ENCODE measurements around the gene RHBDD3. TPM values are rescaled to one million over a fixed set of nuclear protein-coding genes. Genes with fewer than 3 reads are reported as not detected.

RHBDD3 gene
- total and polyA plus RNA-seq, 8 donors, result 24.1 to 41.8 (median 31.8) TPM

- Histone ChIP-seq H3K4me3 (no peak overlapping the region), H3K4me1 (peaks cover 8 to 13% of the 10 kb centered on the region in 2 donors), H3K9me3 (no peaks in the 10 kb centered on the region), H3K27ac (no peak overlapping the region), H3K36me3 (peaks cover 20 to 62% of the 10 kb centered on the region in 2 donors), H3K27me3 (peaks cover 0 to 12% of the 10 kb centered on the region in 2 donors)
- DNase-seq (no peak), ATAC-seq (no peak)
- TF ChIP-seq, protein P1, sequence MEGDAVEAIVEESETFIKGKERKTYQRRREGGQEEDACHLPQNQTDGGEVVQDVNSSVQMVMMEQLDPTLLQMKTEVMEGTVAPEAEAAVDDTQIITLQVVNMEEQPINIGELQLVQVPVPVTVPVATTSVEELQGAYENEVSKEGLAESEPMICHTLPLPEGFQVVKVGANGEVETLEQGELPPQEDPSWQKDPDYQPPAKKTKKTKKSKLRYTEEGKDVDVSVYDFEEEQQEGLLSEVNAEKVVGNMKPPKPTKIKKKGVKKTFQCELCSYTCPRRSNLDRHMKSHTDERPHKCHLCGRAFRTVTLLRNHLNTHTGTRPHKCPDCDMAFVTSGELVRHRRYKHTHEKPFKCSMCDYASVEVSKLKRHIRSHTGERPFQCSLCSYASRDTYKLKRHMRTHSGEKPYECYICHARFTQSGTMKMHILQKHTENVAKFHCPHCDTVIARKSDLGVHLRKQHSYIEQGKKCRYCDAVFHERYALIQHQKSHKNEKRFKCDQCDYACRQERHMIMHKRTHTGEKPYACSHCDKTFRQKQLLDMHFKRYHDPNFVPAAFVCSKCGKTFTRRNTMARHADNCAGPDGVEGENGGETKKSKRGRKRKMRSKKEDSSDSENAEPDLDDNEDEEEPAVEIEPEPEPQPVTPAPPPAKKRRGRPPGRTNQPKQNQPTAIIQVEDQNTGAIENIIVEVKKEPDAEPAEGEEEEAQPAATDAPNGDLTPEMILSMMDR (IDR thresholded peaks at IDR 0.05), result no peak
- intact Hi-C loops (cut with DNase I), result no loop called here
These were observed 33.2 kb upstream of the RHBDD3 start for GRCh38 chr22:29300807-29301601.

DNA sequence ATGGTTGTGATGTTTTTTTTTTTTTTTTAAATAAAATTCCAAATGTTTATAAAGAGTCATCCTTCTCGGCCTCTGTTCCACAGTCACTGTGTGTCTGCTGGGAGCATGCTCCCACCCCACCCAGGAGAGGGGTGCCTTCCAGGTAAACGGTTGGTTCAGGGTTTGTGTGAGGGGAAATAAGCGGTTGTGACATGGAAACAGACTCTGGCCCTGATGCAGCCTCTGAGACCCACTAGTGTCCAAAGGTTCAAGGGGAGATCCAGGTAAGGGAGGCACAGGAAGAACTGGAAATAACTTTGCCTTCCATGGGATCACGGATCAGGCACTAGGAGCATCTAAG lies 32.7 kb upstream of the RHBDD3 start:
- TF ChIP-seq, protein P1 (IDR thresholded peaks at IDR 0.05), result no peak
- Histone ChIP-seq H3K9me3 (no peaks in the 10 kb centered on the region), H3K27ac (no peak overlapping the region), H3K27me3 (peaks cover 0 to 6% of the 10 kb centered on the region in 2 donors), H3K4me3 (no peak overlapping the region), H3K36me3 (peaks cover 20 to 68% of the 10 kb centered on the region in 2 donors), H3K4me1 (peaks cover 8 to 9% of the 10 kb centered on the region in 2 donors)
- intact Hi-C loops (cut with DNase I), result no loop called here
- DNase-seq (no peak), ATAC-seq (no peak)

DNA sequence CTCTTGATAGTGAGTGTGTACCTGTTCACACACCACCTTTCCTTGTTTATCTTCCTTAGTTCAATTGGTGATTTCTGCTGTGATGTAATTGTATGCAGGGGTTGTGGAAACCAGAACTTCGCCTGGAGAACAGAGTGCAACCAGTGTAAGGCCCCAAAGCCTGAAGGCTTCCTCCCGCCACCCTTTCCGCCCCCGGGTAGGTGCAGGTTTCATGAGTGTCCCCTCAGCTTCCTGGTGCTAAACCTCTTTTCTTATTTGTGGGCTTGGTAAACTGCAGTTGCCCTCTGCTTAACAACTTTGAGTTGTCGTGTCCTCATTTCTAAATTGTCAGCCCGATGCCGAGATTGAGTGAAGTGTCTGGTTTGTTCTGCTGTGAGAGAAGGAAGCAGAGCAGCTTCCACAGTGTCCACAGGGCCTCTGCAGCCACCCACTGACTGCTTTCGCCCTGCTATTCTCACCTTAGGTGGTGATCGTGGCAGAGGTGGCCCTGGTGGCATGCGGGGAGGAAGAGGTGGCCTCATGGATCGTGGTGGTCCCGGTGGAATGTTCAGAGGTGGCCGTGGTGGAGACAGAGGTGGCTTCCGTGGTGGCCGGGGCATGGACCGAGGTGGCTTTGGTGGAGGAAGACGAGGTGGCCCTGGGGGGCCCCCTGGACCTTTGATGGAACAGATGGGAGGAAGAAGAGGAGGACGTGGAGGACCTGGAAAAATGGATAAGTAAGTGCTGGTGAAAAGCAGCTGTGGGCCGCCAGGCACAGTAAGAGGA lies 31.5 kb upstream of the RHBDD3 start:
- intact Hi-C loops (cut with DNase I), result no loop called here
- Histone ChIP-seq H3K27me3 (no peaks in the 10 kb centered on the region), H3K36me3 (peaks cover 20 to 79% of the 10 kb centered on the region in 2 donors), H3K27ac (no peak overlapping the region), H3K4me3 (no peak overlapping the region), H3K9me3 (no peaks in the 10 kb centered on the region), H3K4me1 (peaks cover 8 to 9% of the 10 kb centered on the region in 2 donors)
- no peak for DNase-seq
- TF ChIP-seq, protein P1 (IDR thresholded peaks at IDR 0.05), result no peak
- ATAC-seq, result no peak

GRCh38 chr22:29298641-29299040 lies 30.9 kb upstream of the RHBDD3 start:
- TF ChIP-seq, protein P1 (IDR thresholded peaks at IDR 0.05), result no peak
- DNase-seq (no peak), ATAC-seq (no peak)
- Histone ChIP-seq H3K9me3 (no peaks in the 10 kb centered on the region), H3K4me3 (no peak overlapping the region), H3K36me3 (peaks cover 20 to 86% of the 10 kb centered on the region in 2 donors), H3K27me3 (no peaks in the 10 kb centered on the region), H3K4me1 (peaks cover 8 to 9% of the 10 kb centered on the region in 2 donors), H3K27ac (no peak overlapping the region)
- intact Hi-C loops (cut with DNase I), result no loop called here

- no peaks in the 10 kb centered on the region for H3K4me1 ChIP-seq
- no peak overlapping the region for H3K4me3 ChIP-seq
- H3K36me3 ChIP-seq, result peaks cover 7 to 100% of the 10 kb centered on the region in 2 donors
- H3K9me3 ChIP-seq, result no peaks in the 10 kb centered on the region
- no peak overlapping the region for H3K27ac ChIP-seq
- ATAC-seq, result no peak
- no peak for DNase-seq
- TF ChIP-seq, protein P1 (IDR thresholded peaks at IDR 0.05), result no peak
- H3K27me3 ChIP-seq, result no peaks in the 10 kb centered on the region
- intact Hi-C loops (cut with DNase I), result no loop called here
These were observed 24.6 kb upstream of the RHBDD3 start for GRCh38 chr22:29292379-29292778.
